Activated CD4-positive, alpha-beta T cell treated with anti-CD3 and anti-CD28 coated beads, Interleukin-2, amount 50 U/mL, for 1 hour (primary cell): Measurements from ENCODE around the gene TAGLN.

Experiments
- DNase-seq: peaks from one replicate; pipeline ENCODE4 v3.0.0-alpha.2; 2020

TAGLN gene

DNA sequence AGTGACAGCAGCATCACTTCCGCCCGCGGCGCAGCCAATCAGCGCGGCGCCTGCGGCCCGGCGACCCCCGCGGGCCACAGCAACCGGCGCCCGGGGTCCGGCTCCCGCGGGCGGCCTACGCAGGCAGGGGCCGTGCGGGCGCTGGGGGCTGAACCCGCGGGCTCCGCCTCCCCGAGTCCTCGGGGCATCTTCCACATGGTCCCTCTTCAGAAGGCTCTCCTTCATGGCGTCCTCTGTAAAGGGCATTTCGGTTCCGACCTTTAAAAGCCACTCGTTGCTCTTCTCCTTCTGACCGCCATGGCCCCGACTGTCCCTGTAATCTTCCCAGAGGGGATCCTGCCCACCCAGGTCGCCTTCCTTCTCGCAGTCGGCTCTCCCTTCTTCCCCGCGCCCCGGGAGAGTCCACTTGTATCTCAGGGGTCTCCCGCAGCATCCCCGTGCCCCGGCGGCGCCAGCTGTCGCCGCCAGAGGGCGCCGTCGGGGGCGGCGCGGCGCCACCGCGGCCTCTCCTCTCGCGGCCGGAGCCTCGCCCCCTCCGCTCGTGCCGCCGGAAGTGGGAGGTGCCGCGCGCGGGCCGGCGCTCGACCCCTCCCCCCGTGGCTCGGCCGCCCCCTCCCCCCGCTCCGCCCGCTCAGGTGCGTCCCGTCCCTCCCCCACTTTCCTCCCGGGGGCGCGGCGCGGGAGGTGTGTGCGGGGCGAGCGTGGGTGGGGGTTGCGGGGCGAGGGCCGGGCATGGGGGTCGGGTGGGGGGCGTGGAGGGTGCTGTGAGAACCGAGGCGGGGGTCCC lies 33.1 kb downstream of the TAGLN start, which contains the start of gene RNF214:
Gene RNF214 (plus strand): TSS at position 580 of the 787 bp plus-strand sequence. CDS start 1,602 bp downstream, outside the sequence.
- DNase-seq = peak; percentile 65

DNA sequence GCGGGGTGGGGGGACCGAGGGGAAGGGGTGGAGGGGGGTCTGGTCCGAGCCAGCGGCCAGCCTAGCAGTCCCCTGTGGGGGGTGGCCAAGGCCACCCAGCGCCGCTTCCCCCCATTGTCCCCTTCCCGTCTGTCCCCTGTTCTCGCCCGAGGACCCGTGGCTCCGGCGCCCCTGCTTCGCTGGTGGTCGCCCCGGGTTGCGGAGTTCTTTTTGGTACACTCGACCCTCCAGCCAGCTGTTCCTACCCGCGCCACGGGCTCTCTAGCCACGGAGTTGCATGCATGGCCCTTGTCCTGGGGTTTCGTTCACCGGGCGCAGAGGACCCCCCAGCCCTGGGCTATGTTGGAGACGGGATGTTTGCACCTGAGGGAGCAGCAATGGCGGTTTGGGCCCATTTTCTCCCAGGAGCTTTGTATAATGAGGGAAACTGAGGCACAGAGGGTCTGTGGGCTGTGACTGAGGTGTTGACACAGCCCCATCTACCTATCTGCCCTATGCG lies 33.8 kb downstream of the TAGLN start:
- DNase-seq = no peak

DNA sequence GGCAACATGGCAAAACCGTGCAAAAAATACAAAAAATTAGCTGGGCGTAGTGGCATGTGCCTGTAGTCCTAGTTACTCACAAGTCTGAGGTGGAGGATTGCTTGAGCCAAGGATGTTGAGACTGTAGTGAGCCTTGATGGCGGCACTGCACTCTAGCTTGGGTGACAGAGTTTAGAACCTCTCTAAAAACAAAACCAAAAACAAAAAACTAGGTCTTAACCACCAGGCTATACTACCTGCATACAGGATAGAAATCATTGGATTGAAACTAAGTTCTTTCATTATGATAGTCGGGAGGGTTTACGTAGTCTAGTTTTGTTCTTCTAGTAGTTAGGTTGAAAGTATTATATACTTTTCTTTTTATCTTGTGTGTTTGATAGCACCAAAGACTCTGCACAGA lies 39.1 kb downstream of the TAGLN start:
- DNase-seq = no peak

DNA sequence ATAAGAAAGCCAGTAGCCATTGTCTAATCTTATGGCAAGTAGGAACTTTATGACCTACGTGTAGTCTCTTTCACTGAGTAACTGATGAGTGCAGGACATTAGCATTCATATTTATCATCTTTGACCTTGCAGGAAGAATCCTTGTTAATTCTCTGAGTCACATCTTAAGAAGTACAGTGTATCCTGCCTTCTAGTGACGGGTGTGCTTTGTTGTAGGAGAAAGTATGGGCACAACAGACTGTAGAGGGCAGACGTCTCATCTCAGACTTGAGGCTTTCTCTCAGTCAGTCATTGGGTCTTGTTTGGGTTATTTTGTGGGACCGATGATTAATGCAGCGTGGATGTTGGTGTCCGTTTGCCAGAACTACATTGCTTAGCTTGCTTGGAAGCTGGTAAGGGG lies 40.1 kb downstream of the TAGLN start:
- DNase-seq = no peak

DNA sequence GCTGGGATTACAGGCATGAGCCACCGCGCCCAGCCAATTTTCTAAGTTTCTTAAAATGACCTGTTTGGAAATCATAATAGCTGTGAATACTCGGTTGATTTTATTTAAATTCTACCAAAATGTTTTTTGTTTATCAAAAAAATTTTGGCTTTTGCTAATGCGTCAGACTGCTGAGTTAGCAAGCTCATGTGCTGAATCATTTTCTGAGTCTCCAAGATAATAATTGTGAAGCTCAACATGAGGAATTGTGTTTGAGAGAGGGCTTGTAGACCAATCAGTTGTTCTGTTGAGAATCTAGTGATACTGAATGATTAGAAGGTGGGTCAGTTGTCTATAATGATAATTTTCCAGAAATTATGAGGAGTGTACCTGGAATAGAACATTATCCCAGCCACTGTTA lies 49.2 kb downstream of the TAGLN start:
- DNase-seq = no peak

DNA sequence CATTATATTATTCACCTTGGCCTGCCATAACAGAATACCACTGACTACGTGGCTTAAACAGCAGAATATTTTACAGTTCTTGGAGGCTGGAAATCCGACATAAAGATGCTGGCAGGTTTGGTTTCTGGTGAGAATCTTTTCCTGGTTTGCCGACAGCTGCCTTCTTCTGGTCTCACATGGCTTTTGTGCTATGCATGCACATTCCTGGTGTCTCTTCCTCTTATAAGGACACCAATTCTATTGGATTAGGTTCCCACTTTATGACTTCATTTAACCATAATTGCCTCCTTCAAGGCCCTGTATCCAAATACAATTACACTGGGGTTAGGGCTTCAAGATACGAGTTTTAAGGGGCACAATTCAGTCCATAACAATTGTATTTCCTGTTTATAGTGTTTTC lies 50.4 kb downstream of the TAGLN start:
- no peak for DNase-seq

DNA sequence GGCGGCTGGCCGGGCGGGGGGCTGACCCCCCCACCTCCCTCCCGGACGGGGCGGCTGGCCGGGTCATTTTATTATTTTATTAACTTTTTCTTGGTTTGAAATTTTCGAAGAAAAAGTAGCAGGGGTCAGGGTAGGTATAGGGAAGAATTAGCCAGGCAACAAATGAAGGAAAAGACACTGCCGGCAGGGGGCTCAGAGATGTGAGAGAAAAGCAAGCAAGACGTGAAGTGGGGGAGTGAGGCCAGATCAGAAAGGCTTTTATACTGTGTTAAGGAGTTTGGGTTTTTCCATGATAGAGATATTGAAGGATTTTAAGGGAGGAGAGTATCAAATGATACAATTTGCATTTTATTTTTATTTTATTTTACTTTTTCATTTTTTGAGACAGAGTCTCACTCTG lies 52.3 kb downstream of the TAGLN start:
- no peak for DNase-seq

DNA sequence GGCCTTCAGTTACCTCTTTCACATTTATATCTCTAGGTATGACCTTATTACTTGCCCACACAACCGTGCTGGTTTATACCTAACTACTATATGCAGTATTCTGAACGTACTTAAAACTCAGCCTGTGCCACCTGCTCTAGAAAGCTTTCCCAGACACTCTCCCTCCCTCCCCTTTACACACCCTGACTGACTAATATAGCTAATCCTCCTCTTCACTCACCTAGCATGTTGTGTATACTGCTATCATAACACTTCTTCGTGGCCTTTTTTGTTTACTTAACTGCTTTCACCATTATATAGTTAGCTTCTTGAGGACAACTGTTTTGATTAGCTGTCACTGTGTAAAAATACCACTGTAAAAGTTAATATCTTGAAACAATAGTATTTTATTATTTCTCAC lies 56.8 kb downstream of the TAGLN start:
- DNase-seq = no peak

DNA sequence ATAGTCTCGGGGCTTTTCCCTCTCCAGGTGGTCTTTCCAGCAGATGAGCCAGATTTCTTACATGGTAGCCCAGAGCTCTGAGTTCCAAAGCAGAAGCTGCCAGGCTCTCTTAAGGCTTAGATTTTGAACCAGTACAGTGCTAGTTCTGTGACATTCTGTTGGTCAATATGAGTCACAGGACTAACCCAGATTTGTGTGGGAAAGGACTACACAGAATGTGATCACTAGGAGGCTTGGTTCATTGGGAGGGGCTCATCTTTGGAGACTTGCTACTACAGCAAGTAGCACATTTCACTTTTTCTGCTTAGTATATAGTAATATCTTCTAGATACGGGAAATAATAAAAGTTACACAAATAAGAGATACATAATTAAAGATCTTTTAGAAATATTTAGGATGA lies 57.4 kb downstream of the TAGLN start:
- no peak for DNase-seq
